ENCODE measurements around the gene OR10K2.
"Not testable (repeated sequence)": the region's sequence is repeated elsewhere in the genome, so short reads cannot be mapped to it uniquely, and the experiment has no call there.

The OR10K2 gene

DNA sequence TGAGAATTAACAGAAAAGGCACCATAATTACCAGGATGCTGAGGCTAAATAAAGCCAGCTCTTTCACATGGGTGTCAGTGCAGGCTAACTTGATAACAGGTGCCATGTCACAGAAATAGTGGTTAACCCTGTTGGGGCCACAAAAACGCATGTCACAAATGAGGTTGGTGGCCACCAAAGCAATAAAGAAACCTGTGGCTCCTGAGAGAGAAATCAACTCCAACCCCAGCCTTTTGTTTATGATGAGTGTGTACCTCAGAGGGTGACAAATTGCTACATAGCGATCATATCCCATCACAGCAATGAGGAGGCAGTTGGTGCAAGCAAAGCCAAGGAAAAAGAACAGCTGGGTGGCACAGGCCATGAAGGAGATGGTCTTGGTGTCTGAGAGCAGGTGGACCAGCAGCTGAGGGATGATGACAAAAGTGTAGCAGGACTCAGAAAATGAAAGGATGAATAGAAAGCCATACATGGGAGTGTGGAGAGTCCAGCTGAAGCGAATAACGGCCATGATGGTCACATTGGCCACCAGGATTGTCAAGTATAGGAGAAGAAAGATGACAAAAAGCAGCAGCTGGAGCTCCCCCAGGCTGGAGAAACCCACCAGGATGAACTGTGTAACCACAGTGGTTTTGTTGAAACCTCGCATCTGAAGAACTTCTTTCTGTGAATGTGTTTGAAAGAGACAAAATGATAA is 27.1 kb downstream of the OR10K2 start, which contains the start of gene OR10T2:
Gene OR10T2 (minus strand): TSS at position 649 of the 697 bp plus-strand sequence. CDS start 0 bp downstream, at position 649.
- in situ Hi-C loops (cut with MboI; ENCODE audit: low sequenced_read_pairs), result no loop called here
- Histone ChIP-seq H3K27me3 (ENCODE audit: low read depth) (no peaks in the 10 kb centered on the region), H3K9me3 (no peaks in the 10 kb centered on the region), H3K4me1 (no peaks in the 10 kb centered on the region), H3K36me3 (replicated peaks) (no peaks in the 10 kb centered on the region), H3K4me3 (no peak within 1 kb of the TSS)
- no peak for DNase-seq (ENCODE audit: low spot score in 2 of 2)

DNA sequence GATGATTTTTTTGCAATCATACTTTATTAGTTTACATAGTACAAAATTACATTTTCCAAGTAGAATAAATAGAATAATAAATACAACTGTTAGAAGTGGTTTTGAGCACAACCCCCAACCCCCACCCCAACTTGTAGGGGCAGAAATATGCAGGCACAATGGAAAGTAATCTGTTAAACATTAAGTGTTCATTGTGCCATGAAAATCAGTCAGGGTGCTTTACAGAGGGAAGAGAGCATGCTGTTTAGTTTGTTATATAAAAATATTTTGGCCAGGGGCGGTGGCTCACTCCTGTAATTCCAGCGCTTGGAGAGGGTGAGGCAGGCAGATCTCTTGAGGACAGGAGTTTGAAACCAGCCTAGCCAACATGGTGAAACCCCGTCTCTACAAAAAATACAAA is 29.4 kb downstream of the OR10K2 start:
- no peaks in the 10 kb centered on the region for H3K27me3 ChIP-seq (ENCODE audit: low read depth)
- H3K4me3 ChIP-seq, result no peak overlapping the region
- in situ Hi-C loops (cut with MboI; ENCODE audit: low sequenced_read_pairs), result no loop called here
- DNase-seq (ENCODE audit: low spot score in 2 of 2), result no peak
- no peaks in the 10 kb centered on the region for H3K36me3 ChIP-seq (replicated peaks)
- H3K4me1 ChIP-seq, result no peaks in the 10 kb centered on the region
- no peaks in the 10 kb centered on the region for H3K9me3 ChIP-seq

DNA sequence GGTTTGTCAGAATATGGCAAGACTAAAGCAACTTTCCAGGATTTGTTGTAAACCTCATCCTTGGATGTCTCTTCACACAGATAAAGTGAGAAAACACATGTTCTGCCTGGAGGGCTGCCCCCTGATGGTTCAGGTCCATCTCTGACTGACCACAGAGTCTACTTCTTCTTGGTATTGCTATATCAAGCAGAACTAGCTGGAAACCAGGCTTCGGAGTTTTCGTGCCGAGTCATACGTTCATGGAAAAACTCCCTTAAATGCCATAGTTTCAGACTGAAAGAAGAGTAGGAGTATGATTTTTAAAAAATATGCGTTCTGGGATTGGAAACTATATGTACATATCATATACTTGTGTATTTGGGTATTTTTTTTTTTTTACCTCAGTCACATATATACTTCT is 32.6 kb downstream of the OR10K2 start:
- no peaks in the 10 kb centered on the region for H3K4me1 ChIP-seq
- in situ Hi-C loops (cut with MboI; ENCODE audit: low sequenced_read_pairs), result no loop called here
- H3K27me3 ChIP-seq (ENCODE audit: low read depth), result no peaks in the 10 kb centered on the region
- DNase-seq (ENCODE audit: low spot score in 2 of 2), result no peak
- no peaks in the 10 kb centered on the region for H3K36me3 ChIP-seq (replicated peaks)
- H3K9me3 ChIP-seq, result no peaks in the 10 kb centered on the region
- H3K4me3 ChIP-seq, result no peak overlapping the region

DNA sequence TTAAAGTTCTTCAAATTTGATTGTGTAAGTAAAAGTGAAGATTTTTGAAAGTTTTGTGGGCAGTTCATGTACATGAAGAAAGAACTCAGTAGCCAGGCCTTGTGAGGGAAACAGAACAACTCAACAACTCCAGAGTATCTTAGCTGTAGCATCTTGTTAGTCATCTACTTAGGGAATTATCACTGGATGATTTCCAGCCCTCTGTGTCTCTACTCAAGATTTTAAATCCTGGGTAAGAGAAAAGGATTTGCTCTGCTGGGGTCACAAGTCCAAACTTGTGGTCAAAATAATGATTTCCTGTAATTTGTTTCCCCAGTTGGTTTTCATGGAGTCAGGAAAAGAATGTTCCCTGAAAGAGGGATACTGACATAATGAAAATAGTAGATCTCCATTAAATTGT is 34.9 kb downstream of the OR10K2 start:
- in situ Hi-C loops (cut with MboI; ENCODE audit: low sequenced_read_pairs), result no loop called here

DNA sequence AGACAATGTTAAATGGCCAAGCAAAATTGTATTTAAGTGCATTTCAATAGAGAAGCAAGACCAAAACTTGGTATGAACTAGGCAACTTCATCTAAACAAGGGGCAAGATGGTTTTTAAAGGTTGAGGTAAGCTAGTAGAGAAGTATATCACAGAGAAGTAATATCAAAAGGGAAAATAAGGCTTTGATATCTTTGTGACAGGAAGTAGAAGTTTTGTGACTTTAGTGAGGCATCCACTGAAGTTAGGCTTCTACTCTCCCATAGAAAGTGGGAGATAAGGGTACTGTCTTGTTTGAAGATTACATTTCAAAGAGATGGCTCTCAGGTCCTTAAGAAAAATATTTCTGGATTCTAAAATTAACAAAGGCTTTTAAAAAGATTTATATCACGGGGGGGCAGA is 35.7 kb downstream of the OR10K2 start:
- in situ Hi-C loops (cut with MboI; ENCODE audit: low sequenced_read_pairs), result no loop called here

More for the DNA sequence above, 34.9 kb downstream of the OR10K2 start:
- no peak for DNase-seq (ENCODE audit: low spot score in 2 of 2)
- Histone ChIP-seq H3K4me1 (no peaks in the 10 kb centered on the region), H3K4me3 (no peak overlapping the region), H3K36me3 (replicated peaks) (no peaks in the 10 kb centered on the region), H3K27me3 (ENCODE audit: low read depth) (no peaks in the 10 kb centered on the region), H3K9me3 (no peaks in the 10 kb centered on the region)

DNA sequence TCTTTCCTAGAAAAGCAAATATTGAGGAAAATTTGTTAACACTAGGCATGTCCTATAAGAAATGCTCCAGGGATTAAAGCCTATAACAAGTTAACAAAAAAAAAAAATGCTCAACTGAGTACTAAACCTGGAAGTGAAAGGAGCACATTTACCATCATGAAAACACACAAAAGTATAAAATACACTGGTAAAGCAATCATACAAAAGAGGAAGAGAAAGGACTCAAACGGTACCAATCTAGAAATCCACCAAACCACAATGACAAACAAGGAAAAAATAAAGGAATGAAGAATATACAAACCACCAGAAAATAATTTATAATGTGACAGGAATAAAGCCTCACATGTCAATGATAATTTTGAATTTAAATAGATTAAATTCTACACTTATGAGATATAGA is 51.2 kb downstream of the OR10K2 start:
- in situ Hi-C loops (cut with MboI; ENCODE audit: low sequenced_read_pairs), result no loop called here
- Histone ChIP-seq H3K4me1 (no peaks in the 10 kb centered on the region), H3K4me3 (no peak overlapping the region), H3K27me3 (ENCODE audit: low read depth) (no peaks in the 10 kb centered on the region), H3K9me3 (no peaks in the 10 kb centered on the region), H3K36me3 (replicated peaks) (no peaks in the 10 kb centered on the region)
- DNase-seq (ENCODE audit: low spot score in 2 of 2), result no peak

More for the DNA sequence above, 35.7 kb downstream of the OR10K2 start:
- Histone ChIP-seq H3K9me3 (no peaks in the 10 kb centered on the region), H3K27me3 (ENCODE audit: low read depth) (no peaks in the 10 kb centered on the region), H3K4me1 (no peaks in the 10 kb centered on the region), H3K4me3 (no peak overlapping the region), H3K36me3 (replicated peaks) (no peaks in the 10 kb centered on the region)
- DNase-seq (ENCODE audit: low spot score in 2 of 2), result no peak

DNA sequence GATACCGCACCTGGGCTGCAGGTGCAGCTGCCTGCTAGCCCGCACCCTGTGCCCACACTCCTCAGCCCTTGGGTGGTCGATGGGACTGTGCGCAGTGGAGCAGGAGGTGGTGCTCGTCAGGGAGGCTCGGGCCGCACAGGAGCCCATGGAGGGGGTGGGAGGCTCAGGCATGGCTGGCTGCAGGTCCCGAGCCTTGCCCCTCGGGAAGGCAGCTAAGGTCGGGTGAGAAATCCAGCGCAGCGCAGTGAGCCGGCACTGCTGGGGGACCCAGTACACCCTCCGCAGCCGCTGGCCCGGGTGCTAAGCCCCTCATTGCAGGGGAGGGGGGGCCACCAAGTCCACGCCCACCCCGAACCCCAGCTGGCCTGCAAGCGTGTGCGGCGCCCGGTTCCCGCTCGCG is 51.9 kb downstream of the OR10K2 start:
- H3K27me3 ChIP-seq (ENCODE audit: low read depth); H3K4me1 ChIP-seq; DNase-seq (ENCODE audit: low spot score in 2 of 2); H3K4me3 ChIP-seq; in situ Hi-C loops (cut with MboI; ENCODE audit: low sequenced_read_pairs); H3K36me3 ChIP-seq (replicated peaks); H3K9me3 ChIP-seq: not testable (repeated sequence)

DNA sequence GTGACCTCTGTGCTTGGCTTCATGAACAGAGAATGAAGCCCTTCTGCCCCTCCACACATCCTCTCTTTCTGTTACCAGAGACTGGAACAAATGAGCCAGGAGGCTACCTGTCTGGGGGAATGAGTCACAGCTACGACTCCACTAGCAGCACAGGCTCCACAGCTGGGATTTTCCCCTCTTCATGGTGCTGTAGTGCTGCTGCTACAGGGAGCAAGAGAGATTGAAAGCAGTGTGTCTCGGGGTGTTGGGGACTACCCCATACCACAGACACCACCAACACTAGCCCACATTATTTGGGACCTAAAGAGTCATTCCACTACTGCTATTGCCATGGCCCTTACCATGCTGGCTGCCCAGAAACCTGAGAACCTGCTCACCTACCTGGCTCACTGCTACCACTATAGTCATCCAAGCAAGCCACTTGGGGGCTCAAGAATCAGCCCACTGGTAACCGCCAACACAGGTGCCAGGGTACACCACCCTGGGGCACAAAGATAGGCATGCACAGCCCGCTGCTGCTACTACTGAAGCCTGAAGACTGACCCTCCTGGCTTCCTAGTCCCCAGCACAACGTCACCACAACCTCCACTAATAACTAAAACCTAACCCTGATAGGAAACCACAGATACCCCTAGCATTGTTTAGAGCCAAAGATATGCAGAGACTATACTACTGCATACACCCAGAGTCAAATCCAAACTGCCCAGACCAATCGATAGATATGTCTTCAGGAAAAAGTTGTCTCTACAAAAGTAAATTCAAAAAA is 54.7 kb downstream of the OR10K2 start:
- Histone ChIP-seq H3K27me3 (ENCODE audit: low read depth) (no peaks in the 10 kb centered on the region), H3K4me1 (no peaks in the 10 kb centered on the region), H3K9me3 (no peaks in the 10 kb centered on the region), H3K36me3 (replicated peaks) (no peaks in the 10 kb centered on the region), H3K4me3 (no peak overlapping the region)
- no peak for DNase-seq (ENCODE audit: low spot score in 2 of 2)
- in situ Hi-C loops (cut with MboI; ENCODE audit: low sequenced_read_pairs), result no loop called here

Measured in HAP-1 (cell line).